Neural progenitor cell (in vitro differentiated cells): ENCODE measurements around the gene INPP5B. TPM values are rescaled to one million over a fixed set of nuclear protein-coding genes. Genes with fewer than 3 reads are reported as not detected.
"Not testable (repeated sequence)": the region's sequence is repeated elsewhere in the genome, so short reads cannot be mapped to it uniquely, and the experiment has no call there.

Experiments used
- DNase-seq: peaks from one replicate; pipeline ENCODE4 v3.0.0-alpha.2; 2016; ENCODE audit warnings: low spot score
- H2AFZ ChIP-seq: fragments of 200-600 bp; sonication (generic); replicated peaks from 2 replicates; pipeline ENCODE4 v1.6.1; 2016; ENCODE audit warnings: antibody characterized with exemption
- H3F3A ChIP-seq: fragments of 200-600 bp; sonication (generic); 2 replicates; pipeline ENCODE4 v1.6.1; 2016; ENCODE audit warnings: antibody characterized with exemption, low read depth
- H3K27ac ChIP-seq: fragments of 200-600 bp; sonication (generic); 2 replicates; pipeline ENCODE4 v1.5.1; 2016; ENCODE audit warnings: mild to moderate bottlenecking
- H3K27me3 ChIP-seq: fragments of 200-600 bp; sonication (generic); 2 replicates; pipeline ENCODE4 v1.6.1; 2016; ENCODE audit warnings: mild to moderate bottlenecking, moderate library complexity
- H3K36me3 ChIP-seq: fragments of 200-600 bp; sonication (generic); 2 replicates; pipeline ENCODE4 v1.5.1; 2016
- H3K4me1 ChIP-seq: fragments of 200-600 bp; sonication (generic); 2 replicates; pipeline ENCODE4 v1.6.1; 2016; ENCODE audit warnings: mixed run types
- H3K4me2 ChIP-seq: fragments of 200-600 bp; sonication (generic); 2 replicates; pipeline ENCODE4 v1.6.1; 2016
- H3K4me3 ChIP-seq: fragments of 200-600 bp; sonication (generic); 2 replicates; pipeline ENCODE4 v1.5.1; 2016
- H3K79me2 ChIP-seq: fragments of 200-600 bp; sonication (generic); 2 replicates; pipeline ENCODE4 v1.6.1; 2016; ENCODE audit warnings: low read depth
- H3K9ac ChIP-seq: fragments of 200-600 bp; sonication (generic); 2 replicates; pipeline ENCODE4 v1.6.1; 2016
- H3K9me3 ChIP-seq: fragments of 200-600 bp; sonication (generic); 2 replicates; pipeline ENCODE4 v1.5.1; 2016; ENCODE audit warnings: low read depth
- H4K20me1 ChIP-seq: fragments of 200-600 bp; sonication (generic); 2 replicates; pipeline ENCODE4 v1.6.1; 2016; ENCODE audit warnings: low read depth
- H3K27ac Mint-ChIP-seq: 3 replicates; pipeline ENCODE4 v1.8.0; 2021; ENCODE audit warnings: mixed read lengths
- H3K27me3 Mint-ChIP-seq: 2 replicates; pipeline ENCODE4 v1.8.0; 2022; ENCODE audit warnings: low read depth, mild to moderate bottlenecking, inconsistent platforms, moderate library complexity, mixed read lengths; ENCODE audit not compliant: insufficient read depth
- H3K36me3 Mint-ChIP-seq: 3 replicates; pipeline ENCODE4 v1.8.0; 2021; ENCODE audit warnings: mixed read lengths
- H3K4me1 Mint-ChIP-seq: 3 replicates; pipeline ENCODE4 v1.8.0; 2021; ENCODE audit warnings: mixed read lengths
- H3K4me3 Mint-ChIP-seq: 3 replicates; pipeline ENCODE4 v1.8.0; 2021; ENCODE audit warnings: mild to moderate bottlenecking, moderate library complexity, mixed read lengths
- H3K9me3 Mint-ChIP-seq: 3 replicates; pipeline ENCODE4 v1.8.0; 2020; ENCODE audit warnings: mixed read lengths
- CTCF ChIP-seq: fragments of 200-600 bp; sonication (generic); IDR thresholded peaks from 2 replicates; pipeline ENCODE4 v1.5.1; 2017; ENCODE audit warnings: antibody characterized with exemption, mild to moderate bottlenecking
- EZH2 ChIP-seq: fragments of 200-600 bp; sonication (generic); IDR thresholded peaks from 2 replicates; pipeline ENCODE4 v1.6.1; 2017; ENCODE audit warnings: antibody characterized with exemption, mild to moderate bottlenecking, moderate library complexity
- EZH2phosphoT487 ChIP-seq: fragments of 200-600 bp; sonication (generic); IDR thresholded peaks from 2 replicates; pipeline ENCODE4 v1.6.1; 2017; ENCODE audit warnings: antibody characterized with exemption
- total RNA-seq: library from RNA; depleted of rRNA; stranded (reverse); fragments of >200 nt; gene quantifications from 2 replicates; pipeline ENCODE4 v1.2.3, GENCODE V29; 2015; ENCODE audit warnings: low replicate concordance

The INPP5B gene
- total RNA-seq, 1 donor from 2014 or later = 22.0 TPM

GRCh38 chr1:37901893-37902225 lies 45.0 kb downstream of the INPP5B start:
- peaks cover 5% of the 10 kb centered on the region for H3K27me3 Mint-ChIP-seq

GRCh38 chr1:37901191-37901892 lies 45.5 kb downstream of the INPP5B start:
- peaks cover 3% of the 10 kb centered on the region for H3K36me3 ChIP-seq

More at GRCh38 chr1:37901893-37902225, 45.0 kb downstream of the INPP5B start:
- Histone ChIP-seq H3K4me3 (no peak overlapping the region), H3K27ac (no peak overlapping the region), H3K27me3 (no peaks in the 10 kb centered on the region), H3K79me2 (no peaks in the 10 kb centered on the region), H3K4me1 (no peaks in the 10 kb centered on the region), H4K20me1 (no peaks in the 10 kb centered on the region), H3K4me2 (no peak overlapping the region), H3K9me3 (peaks cover 5% of the 10 kb centered on the region), H3F3A (no peaks in the 10 kb centered on the region), H3K9ac (no peak overlapping the region), H2AFZ (no peak overlapping the region), H3K36me3 (peaks cover 3% of the 10 kb centered on the region)
- Mint-ChIP-seq H3K4me3 (no peak overlapping the region), H3K27ac (no peak overlapping the region), H3K36me3 (peaks cover 10% of the 10 kb centered on the region), H3K4me1 (no peaks in the 10 kb centered on the region), H3K9me3 (peaks cover 2% of the 10 kb centered on the region)
- no peak for DNase-seq
- TF ChIP-seq CTCF (no peak), EZH2phosphoT487 (no peak), EZH2 (no peak)

GRCh38 chr1:37897563-37897962 lies 49.3 kb downstream of the INPP5B start:
- H4K20me1 ChIP-seq, H2AFZ ChIP-seq, H3K4me3 ChIP-seq, H3K27ac ChIP-seq, H3K27me3 Mint-ChIP-seq, H3F3A ChIP-seq, H3K4me1 Mint-ChIP-seq, H3K36me3 Mint-ChIP-seq, H3K4me2 ChIP-seq, H3K9ac ChIP-seq, H3K27ac Mint-ChIP-seq, H3K27me3 ChIP-seq, H3K79me2 ChIP-seq, DNase-seq, H3K4me3 Mint-ChIP-seq, H3K9me3 Mint-ChIP-seq, H3K4me1 ChIP-seq, H3K9me3 ChIP-seq, H3K36me3 ChIP-seq: not testable (repeated sequence)

More at GRCh38 chr1:37901191-37901892, 45.5 kb downstream of the INPP5B start:
- H4K20me1 ChIP-seq = no peaks in the 10 kb centered on the region
- H3K4me2 ChIP-seq = no peak overlapping the region
- H3K27me3 Mint-ChIP-seq = peaks cover 5% of the 10 kb centered on the region
- H3K79me2 ChIP-seq = no peaks in the 10 kb centered on the region
- H3K4me3 ChIP-seq = no peak overlapping the region
- no peak overlapping the region for H2AFZ ChIP-seq
- H3F3A ChIP-seq = no peaks in the 10 kb centered on the region
- no peak for DNase-seq
- H3K9ac ChIP-seq = no peak overlapping the region
- peaks cover 5% of the 10 kb centered on the region for H3K9me3 ChIP-seq
- H3K4me1 Mint-ChIP-seq = no peaks in the 10 kb centered on the region
- no peaks in the 10 kb centered on the region for H3K4me1 ChIP-seq
- H3K27ac ChIP-seq = no peak overlapping the region
- H3K36me3 Mint-ChIP-seq = peaks cover 10% of the 10 kb centered on the region
- H3K27ac Mint-ChIP-seq = no peak overlapping the region
- TF ChIP-seq EZH2 (no peak), CTCF (no peak)
- H3K9me3 Mint-ChIP-seq = peaks cover 2% of the 10 kb centered on the region
- H3K27me3 ChIP-seq = no peaks in the 10 kb centered on the region
- H3K4me3 Mint-ChIP-seq = no peak overlapping the region

GRCh38 chr1:37893673-37894072 lies 53.2 kb downstream of the INPP5B start:
- peaks cover 3% of the 10 kb centered on the region for H3K36me3 Mint-ChIP-seq
- no peaks in the 10 kb centered on the region for H3K4me1 Mint-ChIP-seq
- H3K4me3 Mint-ChIP-seq = no peak overlapping the region
- TF ChIP-seq EZH2phosphoT487 (no peak), EZH2 (no peak), CTCF (no peak)
- peak overlapping the region; percentile 46 for H3K27ac Mint-ChIP-seq
- H3F3A ChIP-seq = no peaks in the 10 kb centered on the region
- peaks cover 5% of the 10 kb centered on the region for H3K36me3 ChIP-seq
- H3K9me3 ChIP-seq = no peaks in the 10 kb centered on the region
- H3K27me3 Mint-ChIP-seq = peaks cover 2% of the 10 kb centered on the region
- H3K27ac ChIP-seq = no peak overlapping the region
- H3K9ac ChIP-seq = no peak overlapping the region
- H2AFZ ChIP-seq = no peak overlapping the region
- H4K20me1 ChIP-seq = no peaks in the 10 kb centered on the region
- H3K9me3 Mint-ChIP-seq = peaks cover 4% of the 10 kb centered on the region
- no peak overlapping the region for H3K4me3 ChIP-seq
- no peak for DNase-seq
- H3K27me3 ChIP-seq = no peaks in the 10 kb centered on the region
- H3K4me2 ChIP-seq = no peak overlapping the region
- no peaks in the 10 kb centered on the region for H3K4me1 ChIP-seq
- H3K79me2 ChIP-seq = no peaks in the 10 kb centered on the region
